NCI-H2227 (cell line): Measurements from ENCODE around the gene NEO1.

Source experiments
- DNase-seq: peaks from one replicate; lab custom pipeline; 2025; ENCODE audit not compliant: unreplicated experiment; lab: John Stamatoyannopoulos, UW

NEO1 gene

GRCh38 chr15:73075160-73075859 is 23.0 kb downstream of the NEO1 start:
- DNase-seq: no peak

GRCh38 chr15:73078291-73078690 is 26.0 kb downstream of the NEO1 start:
- DNase-seq: no peak

GRCh38 chr15:73078722-73079121 is 26.5 kb downstream of the NEO1 start:
- DNase-seq: no peak

GRCh38 chr15:73079565-73079964 is 27.3 kb downstream of the NEO1 start:
- no peak for DNase-seq

- DNase-seq: peak; percentile 49
Measured at GRCh38 chr15:73081321-73081958, 29.2 kb downstream of the NEO1 start.

- DNase-seq: peak; percentile 6
Measured at GRCh38 chr15:73082812-73083211, 30.5 kb downstream of the NEO1 start.

- DNase-seq: no peak
Measured at GRCh38 chr15:73087098-73087497, 34.8 kb downstream of the NEO1 start.

GRCh38 chr15:73105064-73105463 is 52.8 kb downstream of the NEO1 start:
- DNase-seq: no peak

- DNase-seq: no peak
Measured at GRCh38 chr15:73108676-73109075, 56.4 kb downstream of the NEO1 start.

GRCh38 chr15:73109765-73110164 is 57.5 kb downstream of the NEO1 start:
- no peak for DNase-seq

- no peak for DNase-seq
Measured at GRCh38 chr15:73110201-73110600, 57.9 kb downstream of the NEO1 start.

- no peak for DNase-seq
Measured at GRCh38 chr15:73114064-73114463, 61.8 kb downstream of the NEO1 start.

GRCh38 chr15:73116164-73116563 is 63.9 kb downstream of the NEO1 start:
- no peak for DNase-seq

GRCh38 chr15:73118055-73118454 is 65.8 kb downstream of the NEO1 start:
- no peak for DNase-seq

- DNase-seq: no peak
Measured at GRCh38 chr15:73119478-73119877, 67.2 kb downstream of the NEO1 start.

GRCh38 chr15:73120269-73120668 is 68.0 kb downstream of the NEO1 start:
- no peak for DNase-seq

- no peak for DNase-seq
Measured at GRCh38 chr15:73125219-73125618, 73.0 kb downstream of the NEO1 start.

GRCh38 chr15:73127302-73127936 is 75.2 kb downstream of the NEO1 start:
- peak; percentile 29 for DNase-seq

- no peak for DNase-seq
Measured at GRCh38 chr15:73130830-73131229, 78.6 kb downstream of the NEO1 start.

GRCh38 chr15:73134196-73134595 is 81.9 kb downstream of the NEO1 start:
- DNase-seq: no peak

GRCh38 chr15:73139041-73139743 is 86.9 kb downstream of the NEO1 start:
- no peak for DNase-seq
